ENCODE data around the gene ABHD17A. TPM values are rescaled to one million over a fixed set of nuclear protein-coding genes. Genes with fewer than 3 reads are reported as not detected.
A peak's percentile ranks its signal among the peaks of the same experiment; 100 is the strongest.

Gene ABHD17A
- total RNA-seq, 1 donor, result 52.5 TPM

- Histone ChIP-seq H3K4me3 (ENCODE audit: insufficient read depth, low read length) (peak overlapping the region; percentile 61), H3K27me3 (ENCODE audit: insufficient read depth, low read length) (no peaks in the 10 kb centered on the region), H3K27ac (ENCODE audit: low read depth, low read length) (peak overlapping the region; percentile 45), H3K9me3 (ENCODE audit: low read depth, low read length) (no peaks in the 10 kb centered on the region), H3K36me3 (ENCODE audit: insufficient read depth, low read length) (no peaks in the 10 kb centered on the region), H3K4me2 (ENCODE audit: insufficient read depth, low read length) (peak overlapping the region; percentile 77), H3K79me2 (ENCODE audit: insufficient read depth, low read length) (peaks cover 99% of the 10 kb centered on the region), H2AFZ (ENCODE audit: low read length) (no peak overlapping the region), H4K20me1 (ENCODE audit: insufficient read depth, low read length) (peaks cover 77% of the 10 kb centered on the region), H3K4me1 (ENCODE audit: insufficient read depth, low read length) (peaks cover 34% of the 10 kb centered on the region)
- DNase-seq (ENCODE audit: insufficient read length, low spot score, missing footprints), result no peak
- no peak for TF ChIP-seq CTCF (IDR thresholded peaks at IDR 0.05; ENCODE audit: extremely low read depth, low read depth, low read length)
Observed at GRCh38 chr19:1857648-1858326, 27.5 kb downstream of the ABHD17A start.

DNA sequence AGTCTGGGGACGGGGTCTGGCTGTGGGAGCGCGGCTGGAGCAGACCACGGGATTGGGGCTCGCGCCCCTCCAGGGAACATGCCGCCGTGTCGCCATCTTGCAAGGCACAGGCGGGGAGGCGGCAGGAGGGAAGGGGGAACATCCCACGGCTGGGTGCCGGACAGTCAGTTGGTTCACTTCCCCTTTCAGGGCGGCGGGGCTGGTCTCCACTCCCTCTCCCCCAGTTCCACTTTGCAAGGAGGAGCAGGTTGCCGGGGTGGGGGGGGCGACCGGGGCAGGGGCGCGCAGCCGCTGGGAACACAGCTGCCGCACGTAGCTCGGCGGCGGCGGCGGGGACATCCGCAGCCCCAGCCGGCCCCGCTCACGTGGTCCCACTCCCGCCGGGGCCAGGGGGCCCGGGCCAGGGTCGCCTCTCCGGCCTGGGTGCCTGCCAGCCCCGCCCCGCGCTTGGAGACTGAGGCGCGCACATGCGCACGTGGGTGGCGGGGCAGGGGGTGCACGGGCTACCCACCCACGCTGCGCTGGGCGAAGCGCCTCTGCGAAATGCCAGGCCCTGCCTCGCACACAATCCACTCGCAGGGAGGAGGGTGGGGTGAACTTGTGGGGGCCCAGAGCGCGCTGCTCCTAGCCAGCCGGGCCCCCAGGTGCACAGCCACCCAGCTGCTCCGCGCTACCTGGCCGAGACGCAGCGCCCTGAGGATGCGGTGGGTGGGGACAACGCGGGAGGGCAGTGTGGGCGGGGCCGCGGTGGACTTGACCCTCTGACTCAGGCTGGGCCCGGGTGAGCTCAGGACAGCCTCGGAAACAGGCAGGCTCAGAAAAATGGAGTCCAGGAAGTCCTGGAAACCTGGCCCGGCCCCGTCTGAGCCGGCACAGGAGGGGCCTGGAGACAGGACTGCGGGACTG, 28.3 kb downstream of the ABHD17A start:
- TF ChIP-seq CTCF (IDR thresholded peaks at IDR 0.05; ENCODE audit: extremely low read depth, low read depth, low read length), result no peak
- Histone ChIP-seq H3K27me3 (ENCODE audit: insufficient read depth, low read length) (no peaks in the 10 kb centered on the region), H3K36me3 (ENCODE audit: insufficient read depth, low read length) (no peaks in the 10 kb centered on the region), H3K4me2 (ENCODE audit: insufficient read depth, low read length) (peak overlapping the region; percentile 77), H3K79me2 (ENCODE audit: insufficient read depth, low read length) (peaks cover 100% of the 10 kb centered on the region), H3K4me1 (ENCODE audit: insufficient read depth, low read length) (peaks cover 34% of the 10 kb centered on the region), H4K20me1 (ENCODE audit: insufficient read depth, low read length) (peaks cover 76% of the 10 kb centered on the region), H3K27ac (ENCODE audit: low read depth, low read length) (peak overlapping the region; percentile 45), H2AFZ (ENCODE audit: low read length) (peak overlapping the region; percentile 35), H3K4me3 (ENCODE audit: insufficient read depth, low read length) (peak overlapping the region; percentile 61), H3K9me3 (ENCODE audit: low read depth, low read length) (no peaks in the 10 kb centered on the region)
- DNase-seq (ENCODE audit: insufficient read length, low spot score, missing footprints), result peak; percentile 100

DNA sequence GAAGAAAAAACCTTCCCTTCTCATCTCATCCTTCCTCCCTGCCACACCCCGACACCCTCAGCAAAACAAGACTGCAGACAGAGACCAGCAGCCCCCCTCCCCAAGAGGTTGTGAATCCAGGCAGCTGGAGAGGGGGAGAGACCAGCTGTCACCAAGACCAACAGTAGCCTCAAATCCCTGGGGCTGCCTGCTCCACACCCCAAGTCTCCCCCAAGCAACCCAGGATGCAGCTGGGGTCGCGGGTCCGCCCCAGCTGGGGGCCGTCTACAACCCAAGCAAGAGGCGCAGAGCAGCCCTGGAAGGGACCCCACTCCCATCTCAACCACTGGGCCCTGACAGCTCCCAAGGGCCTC, 29.0 kb downstream of the ABHD17A start:
- DNase-seq (ENCODE audit: insufficient read length, low spot score, missing footprints), result no peak
- Histone ChIP-seq H3K4me2 (ENCODE audit: insufficient read depth, low read length) (no peak overlapping the region), H3K4me3 (ENCODE audit: insufficient read depth, low read length) (no peak overlapping the region), H3K9me3 (ENCODE audit: low read depth, low read length) (no peaks in the 10 kb centered on the region), H2AFZ (ENCODE audit: low read length) (no peak overlapping the region), H3K36me3 (ENCODE audit: insufficient read depth, low read length) (no peaks in the 10 kb centered on the region), H3K4me1 (ENCODE audit: insufficient read depth, low read length) (peaks cover 31% of the 10 kb centered on the region), H3K27ac (ENCODE audit: low read depth, low read length) (peak overlapping the region; percentile 45), H4K20me1 (ENCODE audit: insufficient read depth, low read length) (peaks cover 70% of the 10 kb centered on the region), H3K79me2 (ENCODE audit: insufficient read depth, low read length) (peaks cover 98% of the 10 kb centered on the region), H3K27me3 (ENCODE audit: insufficient read depth, low read length) (no peaks in the 10 kb centered on the region)
- no peak for TF ChIP-seq CTCF (IDR thresholded peaks at IDR 0.05; ENCODE audit: extremely low read depth, low read depth, low read length)

GRCh38 chr19:1855828-1856255, 29.5 kb downstream of the ABHD17A start:
- DNase-seq (ENCODE audit: insufficient read length, low spot score, missing footprints), result no peak
- Histone ChIP-seq H4K20me1 (ENCODE audit: insufficient read depth, low read length) (peaks cover 69% of the 10 kb centered on the region), H3K27ac (ENCODE audit: low read depth, low read length) (peak overlapping the region; percentile 45)

More at GRCh38 chr19:1855828-1856255, 29.5 kb downstream of the ABHD17A start:
- no peak for TF ChIP-seq CTCF (IDR thresholded peaks at IDR 0.05; ENCODE audit: extremely low read depth, low read depth, low read length)
- H3K4me3 ChIP-seq (ENCODE audit: insufficient read depth, low read length), result peak overlapping the region; percentile 33
- H3K27me3 ChIP-seq (ENCODE audit: insufficient read depth, low read length), result no peaks in the 10 kb centered on the region
- H3K9me3 ChIP-seq (ENCODE audit: low read depth, low read length), result no peaks in the 10 kb centered on the region
- peaks cover 98% of the 10 kb centered on the region for H3K79me2 ChIP-seq (ENCODE audit: insufficient read depth, low read length)
- peaks cover 2% of the 10 kb centered on the region for H3K36me3 ChIP-seq (ENCODE audit: insufficient read depth, low read length)
- no peak overlapping the region for H2AFZ ChIP-seq (ENCODE audit: low read length)
- H3K4me1 ChIP-seq (ENCODE audit: insufficient read depth, low read length), result peaks cover 26% of the 10 kb centered on the region
- H3K4me2 ChIP-seq (ENCODE audit: insufficient read depth, low read length), result peak overlapping the region; percentile 53

All from osteoblast (primary cell).